Activated CD4-positive, CD25-positive, alpha-beta regulatory T cell treated with anti-CD3 and anti-CD28 coated beads, Interleukin-2, amount 50 U/mL, for 24 hours (primary cell): ENCODE data around the gene C1orf50.
"Not testable (repeated sequence)": the region's sequence is repeated elsewhere in the genome, so short reads cannot be mapped to it uniquely, and the experiment has no call there.

Source experiments
- ATAC-seq, 2 donors: fragments of 150-1000 bp; cut with Tn5 transposase; one replicate each; pipeline ENCODE4 v1.10.0; 2021; ENCODE audit warnings: mild to moderate bottlenecking in 1 of 2, moderate library complexity in 1 of 2

Gene C1orf50

DNA sequence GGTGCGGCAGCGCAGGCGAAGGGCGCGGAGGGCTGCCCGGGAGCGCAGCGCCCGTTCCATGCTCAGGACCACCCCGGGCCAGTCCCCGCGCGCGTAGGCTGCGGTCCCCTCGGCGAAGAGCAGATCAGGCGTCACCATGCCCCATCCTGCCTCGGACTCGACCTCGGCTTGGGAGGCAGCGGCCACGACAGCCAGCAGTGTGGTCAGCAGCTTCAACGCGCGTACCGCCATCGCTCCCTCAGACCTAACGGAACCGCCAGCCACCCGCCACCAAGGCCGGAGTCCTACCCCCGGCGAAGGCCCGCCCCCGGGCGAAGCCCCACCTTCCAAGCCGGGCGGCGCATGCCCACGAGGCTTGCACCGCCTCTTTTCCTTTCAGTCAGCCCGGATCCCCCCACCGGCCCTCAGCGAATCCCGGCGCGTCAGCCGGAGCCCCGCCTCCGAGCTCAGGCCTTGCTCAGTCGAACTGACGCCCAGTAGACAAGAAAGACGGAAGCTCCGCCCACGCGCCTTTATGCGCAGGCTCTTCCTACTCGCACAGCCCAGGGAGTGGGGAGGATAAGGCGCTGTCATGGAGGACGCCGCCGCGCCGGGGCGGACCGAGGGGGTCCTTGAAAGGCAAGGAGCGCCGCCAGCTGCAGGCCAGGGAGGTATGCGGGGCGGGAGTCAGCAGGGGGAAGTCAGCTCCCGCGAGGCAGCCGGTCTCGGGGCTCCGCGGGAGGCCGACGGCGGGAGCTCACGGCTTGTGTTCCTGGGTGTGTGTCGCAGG is at the start of gene C1orf50, which contains the start of gene P3H1:
TSS of gene C1orf50 (plus strand) at position 509 of the 769 bp plus-strand sequence. CDS start at position 572, 63 bp downstream.
TSS of gene P3H1 (minus strand) at position 288 of the 769 bp plus-strand sequence. CDS start at position 231, 57 bp downstream.
- ATAC-seq: peak; percentile 93 to 94

DNA sequence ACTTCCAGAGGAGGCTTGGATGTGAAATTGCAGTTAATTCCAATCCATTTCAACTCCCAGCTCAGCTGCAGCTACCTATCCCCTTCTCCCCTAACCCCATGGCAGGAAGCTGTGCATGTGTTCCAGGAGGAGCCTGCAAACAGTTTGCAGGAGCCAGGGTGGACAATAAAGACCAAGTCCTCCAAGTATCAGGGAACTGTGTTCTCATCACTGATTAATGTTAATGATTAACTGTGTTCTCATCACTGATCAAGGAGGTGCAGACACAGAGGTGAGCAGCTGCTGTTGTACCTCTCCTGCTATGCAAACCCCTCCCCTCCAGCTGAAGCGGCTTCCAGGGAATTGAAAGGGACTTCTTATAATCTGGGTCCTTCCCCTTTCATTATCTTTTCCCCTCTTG is 46.2 kb upstream of the C1orf50 start:
- no peak for ATAC-seq

- ATAC-seq: no peak
These were observed 45.1 kb upstream of the C1orf50 start for GRCh38 chr1:42721926-42722325.

GRCh38 chr1:42722403-42722802 is 44.6 kb upstream of the C1orf50 start:
- ATAC-seq: not testable (repeated sequence)

GRCh38 chr1:42723511-42723910 is 43.5 kb upstream of the C1orf50 start:
- no peak for ATAC-seq

- ATAC-seq: not testable (repeated sequence)
These were observed 41.2 kb upstream of the C1orf50 start for GRCh38 chr1:42725820-42726219.

DNA sequence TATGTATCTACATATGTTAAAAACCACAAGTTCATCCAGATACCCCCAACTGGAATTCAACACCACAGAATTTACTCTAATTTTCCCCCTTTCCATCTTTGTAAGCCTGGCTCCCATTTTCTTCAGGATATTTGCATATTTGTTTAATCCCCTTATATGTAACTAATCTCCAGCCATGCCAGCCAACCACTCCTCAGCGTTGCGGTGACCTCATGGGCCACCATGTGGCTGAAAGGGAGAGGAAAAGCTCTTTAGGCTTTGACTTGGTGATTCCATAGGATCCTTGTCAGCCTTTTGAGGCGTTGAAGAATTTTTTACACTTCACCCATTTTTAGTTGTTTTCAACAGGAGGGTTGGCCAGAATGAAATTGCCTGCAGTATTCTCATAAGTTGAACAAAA is 37.0 kb upstream of the C1orf50 start:
- ATAC-seq: no peak

DNA sequence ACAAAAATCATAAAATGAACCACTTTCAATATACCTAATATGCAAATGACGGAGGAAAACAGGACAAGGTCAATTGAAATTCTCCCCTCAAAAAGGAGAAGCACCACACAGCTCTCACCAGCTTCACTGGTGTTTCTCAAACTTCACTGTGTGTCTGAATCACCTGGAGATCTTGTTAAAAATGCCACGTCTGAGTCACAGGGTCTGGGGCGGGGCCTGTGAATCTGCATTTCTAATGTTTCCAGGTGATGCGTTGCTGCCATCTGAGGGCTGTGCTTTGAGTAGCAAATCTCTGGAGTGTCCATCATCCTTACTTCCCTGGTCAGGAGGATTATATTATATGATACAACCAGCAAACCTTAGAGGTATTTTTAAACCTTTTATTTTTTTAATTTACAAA is 36.1 kb upstream of the C1orf50 start:
- ATAC-seq: peak; percentile 70 to 76

- no peak for ATAC-seq
These were observed 35.5 kb upstream of the C1orf50 start for GRCh38 chr1:42731585-42731984.

- no peak for ATAC-seq
These were observed 34.8 kb upstream of the C1orf50 start for GRCh38 chr1:42732126-42732680.

DNA sequence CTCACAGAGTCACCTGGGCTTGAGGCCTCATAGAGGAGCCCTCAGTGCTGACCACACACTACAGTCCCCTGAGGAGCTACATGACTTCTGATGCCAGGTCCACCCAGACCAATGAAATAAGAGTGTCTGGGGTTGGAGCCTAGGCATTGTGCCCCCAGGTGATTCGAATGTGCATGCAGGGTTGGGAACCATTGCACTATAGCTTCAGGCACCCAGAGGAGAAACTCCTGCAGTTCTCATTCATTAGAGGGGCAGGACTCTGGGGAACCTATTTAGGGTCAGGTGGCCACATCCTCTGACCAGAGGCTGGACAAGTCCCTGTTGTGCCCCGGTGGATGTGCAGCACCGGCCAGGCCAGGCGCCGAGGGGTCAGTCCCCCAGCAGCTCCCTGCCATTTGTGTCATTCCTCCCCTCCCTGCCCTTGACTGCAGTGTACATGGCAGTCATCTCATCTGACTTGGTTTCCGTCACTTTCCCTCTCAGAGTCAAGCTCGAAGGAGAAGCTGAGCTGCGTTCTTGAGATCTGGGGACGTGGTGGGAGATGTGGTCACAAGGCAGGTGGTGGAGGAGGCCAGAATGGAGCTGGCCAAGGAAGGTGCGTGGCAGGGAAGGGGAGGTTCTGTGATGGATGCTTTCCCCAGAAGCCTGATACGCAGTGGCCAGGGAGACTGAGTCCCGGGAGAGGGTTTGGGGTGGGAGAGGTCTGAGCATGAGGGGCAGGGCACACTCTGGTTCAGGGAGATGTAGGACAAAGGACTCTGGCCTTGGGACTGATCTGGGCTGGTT is 33.4 kb upstream of the C1orf50 start:
- ATAC-seq: no peak

DNA sequence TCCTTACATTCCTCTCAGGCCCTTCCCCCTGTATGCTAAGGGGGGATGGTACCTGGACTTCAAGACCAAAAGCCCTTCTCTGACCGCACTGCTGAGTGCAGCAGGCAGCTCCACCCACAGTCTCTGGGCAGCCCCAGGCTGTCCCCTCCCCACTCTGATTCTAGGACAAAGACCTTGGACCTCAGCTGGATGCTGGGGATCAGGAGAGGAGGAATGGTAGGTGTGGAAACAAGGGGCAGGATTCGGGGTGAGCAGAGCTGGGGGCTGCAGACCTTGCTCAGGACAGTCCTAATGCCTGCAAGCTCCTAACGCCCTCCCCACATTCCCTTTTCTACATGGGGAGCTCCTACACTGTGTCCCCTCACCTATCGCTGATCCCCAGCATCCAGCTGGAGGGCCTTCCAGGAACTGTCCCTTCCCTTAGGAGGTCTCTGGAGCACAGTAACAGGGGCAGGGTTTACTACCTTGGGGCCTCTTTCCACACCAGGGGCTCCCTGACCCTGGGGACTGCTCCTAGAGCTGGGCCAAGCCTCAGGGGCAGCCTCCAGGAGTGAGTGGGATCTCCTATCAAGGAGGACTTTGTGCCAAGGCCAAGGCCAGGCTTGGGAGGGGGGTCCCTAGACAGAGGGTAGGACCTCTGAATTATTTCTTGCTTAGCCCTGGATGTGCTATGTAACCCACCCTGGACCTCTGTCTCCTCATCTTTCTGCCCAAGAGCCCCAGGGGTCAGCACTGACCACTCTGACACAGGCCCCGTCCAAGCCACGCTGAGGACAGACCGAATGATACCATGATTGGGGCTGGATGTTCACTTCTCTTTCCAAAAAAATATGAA is 32.6 kb upstream of the C1orf50 start:
- no peak for ATAC-seq

DNA sequence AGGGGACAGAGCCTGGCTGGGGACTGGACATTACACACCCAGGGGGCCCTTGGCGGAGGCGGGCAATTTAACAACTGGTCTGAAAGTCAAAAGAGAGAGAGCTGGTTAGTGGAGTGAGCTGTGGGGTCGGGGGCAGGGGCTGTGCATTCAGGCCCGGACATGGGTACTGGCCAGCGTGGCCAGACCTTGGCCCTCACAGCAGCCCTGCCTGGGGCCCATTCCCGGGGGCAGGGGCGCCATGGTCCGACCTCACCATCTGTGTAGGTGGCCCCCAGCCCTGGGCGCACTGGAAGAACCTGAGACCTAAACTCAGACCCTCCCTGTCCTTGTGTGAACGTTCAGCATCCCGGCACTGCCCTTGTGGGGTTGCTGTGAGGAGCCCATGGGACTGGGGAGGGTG is 32.0 kb upstream of the C1orf50 start:
- no peak for ATAC-seq

DNA sequence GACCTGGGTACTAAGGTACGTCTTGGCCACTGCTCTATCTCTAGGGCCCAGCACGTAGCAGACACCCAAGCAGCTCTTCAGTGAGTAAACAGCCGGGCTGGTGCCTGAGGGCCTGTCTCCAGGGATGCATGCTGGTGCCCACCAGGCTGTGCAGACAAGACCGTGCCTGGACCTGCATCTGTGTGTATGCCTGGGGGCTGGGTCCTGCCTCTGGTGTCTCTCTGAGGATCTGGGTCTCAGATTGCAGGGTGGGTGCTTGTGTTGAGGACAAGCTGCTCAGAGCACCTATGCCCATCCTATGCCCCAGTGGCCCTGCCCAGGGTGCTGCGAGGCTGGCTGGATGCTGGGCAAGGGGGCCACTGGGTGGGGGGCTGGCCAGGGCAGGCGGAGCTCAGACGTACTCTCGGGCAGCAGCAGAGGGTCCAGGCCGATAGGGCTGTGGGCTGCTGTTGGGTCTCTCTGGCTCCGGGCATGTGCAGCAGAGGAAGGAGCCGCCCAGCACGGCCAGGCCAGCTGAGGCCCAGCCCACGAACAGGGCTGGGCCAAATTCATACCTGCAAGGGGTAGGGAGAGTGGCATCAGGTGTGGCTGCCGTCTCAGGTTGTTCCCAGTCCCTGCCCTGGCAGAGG is 31.5 kb upstream of the C1orf50 start:
- no peak for ATAC-seq

GRCh38 chr1:42736152-42736551 is 30.9 kb upstream of the C1orf50 start:
- ATAC-seq: no peak

- ATAC-seq: peak in 1 of 2 donors; percentile 7
These were observed 30.4 kb upstream of the C1orf50 start for GRCh38 chr1:42736571-42737200.

GRCh38 chr1:42737257-42737656 is 29.8 kb upstream of the C1orf50 start:
- no peak for ATAC-seq

DNA sequence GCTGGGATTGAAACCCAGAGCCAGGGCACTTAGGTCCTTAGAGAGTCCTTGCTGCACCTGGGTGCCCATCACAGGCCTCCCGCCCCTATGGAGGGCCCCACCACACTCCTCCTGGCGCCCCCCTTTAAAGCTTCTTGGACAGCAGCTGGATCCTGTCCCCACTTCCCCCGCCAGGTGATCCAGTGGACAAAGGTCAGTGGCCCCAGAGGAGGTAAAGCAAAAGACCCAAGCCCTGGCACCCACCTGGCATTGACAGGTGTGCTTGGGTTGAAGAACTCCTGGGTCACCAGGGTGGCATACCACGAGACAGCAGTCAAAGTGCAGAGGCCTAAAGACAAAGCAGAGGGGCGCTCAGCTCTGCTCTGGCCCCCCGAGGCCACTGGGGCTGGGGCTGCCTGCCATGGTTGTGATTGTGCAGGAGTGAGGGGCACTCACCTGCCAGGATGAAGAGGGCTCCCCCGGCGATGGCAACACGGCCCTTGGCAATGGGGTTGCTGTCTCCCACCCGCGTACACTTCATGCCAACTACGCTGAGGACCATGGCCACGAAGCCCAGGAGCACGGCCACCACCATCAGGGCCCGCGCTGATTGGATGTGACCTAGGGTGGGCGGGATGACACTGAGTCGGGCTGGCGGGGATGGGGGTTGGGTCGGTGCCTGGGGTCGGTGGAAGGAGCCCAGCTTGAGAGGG is 28.9 kb upstream of the C1orf50 start:
- ATAC-seq: no peak

GRCh38 chr1:42738678-42739226 is 28.3 kb upstream of the C1orf50 start:
- no peak for ATAC-seq
